ENCODE data around the gene CAMTA1. TPM values are rescaled to one million over a fixed set of nuclear protein-coding genes. Genes with fewer than 3 reads are reported as not detected.

Gene CAMTA1
- total RNA-seq, 2 experiments from 2014 or later, result 43.3 to 46.0 TPM

DNA sequence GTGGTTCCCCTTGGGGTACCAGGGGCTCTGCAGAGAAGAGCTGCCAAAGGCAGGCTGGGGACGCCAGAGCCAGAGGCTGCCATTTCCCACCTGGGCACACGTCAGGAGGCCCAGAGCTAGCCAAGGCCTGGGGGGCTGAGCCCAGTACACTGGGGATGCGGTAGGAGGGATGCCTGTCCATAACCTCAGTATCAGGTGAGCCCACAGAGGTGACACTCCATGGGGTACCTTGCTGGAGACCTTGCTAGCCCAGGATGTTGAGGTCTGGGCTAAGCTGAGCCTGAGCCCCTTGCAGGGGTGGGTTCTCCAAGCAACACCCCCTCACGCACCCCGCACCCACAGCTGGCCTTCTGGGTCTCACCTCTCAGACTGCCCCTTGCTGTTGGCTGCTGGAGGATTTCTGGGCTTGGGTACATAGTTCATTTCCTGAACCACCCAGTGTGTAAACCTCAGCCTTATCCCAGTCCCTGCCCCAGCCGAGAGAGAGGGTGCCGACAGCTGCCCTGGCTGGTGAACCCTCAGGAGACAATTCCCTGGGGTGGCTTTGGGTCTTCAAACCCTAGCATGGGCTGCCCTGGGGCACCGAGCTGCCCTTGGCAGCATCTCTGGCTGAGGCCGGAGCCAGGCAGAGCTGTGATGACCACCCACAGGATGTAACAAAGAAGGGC is 893.4 kb downstream of the CAMTA1 start:
- H3K36me3 Mint-ChIP-seq (ENCODE audit: low read depth), result no peaks in the 10 kb centered on the region
- ATAC-seq (no peak), DNase-seq (no peak)
- no peak overlapping the region for H3K27ac Mint-ChIP-seq
- no peaks in the 10 kb centered on the region for H3K4me1 Mint-ChIP-seq (ENCODE audit: low read depth)
- ChIA-PET CTCF (interaction anchor here (0.9 to 21.7 kb wide), 3 partner anchors 11 to 72 kb away, joined by 3 to 515 read pairs (median 56); no protein-coding TSS in a partner anchor), POLR2A (no interaction called here)
- H3K27me3 Mint-ChIP-seq (ENCODE audit: low read depth), result peaks cover 9% of the 10 kb centered on the region
- H3K9me3 Mint-ChIP-seq (ENCODE audit: insufficient read depth), result no peaks in the 10 kb centered on the region
- no peak overlapping the region for H3K4me3 Mint-ChIP-seq

DNA sequence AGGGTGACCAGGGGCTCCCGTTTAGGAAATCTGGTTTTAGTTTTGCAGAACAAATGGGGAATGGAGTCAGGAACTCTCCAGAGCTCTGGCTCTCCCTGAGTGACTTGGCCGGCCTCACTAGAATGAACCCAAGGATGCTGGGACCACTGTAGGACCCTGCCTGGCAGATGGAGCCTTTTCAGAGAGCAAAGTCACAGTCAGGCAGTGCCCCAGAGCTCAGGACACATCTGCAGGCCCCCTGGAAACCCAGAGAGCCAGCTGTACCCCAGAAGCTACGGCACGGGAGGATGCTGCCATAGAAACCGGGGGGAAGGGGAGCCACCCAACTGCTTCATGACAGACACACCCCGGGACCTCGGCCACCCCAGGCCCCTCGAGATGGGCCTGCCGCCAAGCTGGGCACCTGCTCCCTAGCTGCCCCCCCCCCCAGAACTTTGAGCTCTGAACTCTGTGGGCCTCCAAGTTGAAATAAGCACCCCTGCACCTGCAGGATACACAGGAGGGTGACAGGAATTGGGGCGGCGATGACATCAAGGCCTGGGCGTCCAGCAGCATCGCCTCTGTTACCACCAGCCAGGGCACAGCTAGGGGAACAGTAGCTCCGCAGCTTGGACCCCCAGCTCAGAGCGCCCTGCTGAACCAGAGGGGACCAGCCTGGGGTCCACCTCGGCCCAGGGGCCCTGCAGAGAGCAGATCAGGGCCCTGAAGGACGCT is 894.1 kb downstream of the CAMTA1 start:
- DNase-seq (no peak), ATAC-seq (no peak)
- no peak overlapping the region for H3K4me3 Mint-ChIP-seq
- H3K36me3 Mint-ChIP-seq (ENCODE audit: low read depth), result no peaks in the 10 kb centered on the region
- no peak overlapping the region for H3K27ac Mint-ChIP-seq
- H3K4me1 Mint-ChIP-seq (ENCODE audit: low read depth), result no peaks in the 10 kb centered on the region
- H3K27me3 Mint-ChIP-seq (ENCODE audit: low read depth), result peaks cover 9% of the 10 kb centered on the region
- H3K9me3 Mint-ChIP-seq (ENCODE audit: insufficient read depth), result no peaks in the 10 kb centered on the region
- POLR2A ChIA-PET, result no interaction called here
- CTCF ChIA-PET, result interaction anchor here (0.6 to 21.7 kb wide), 4 partner anchors 11 to 239 kb away, joined by 3 to 515 read pairs (median 30); no protein-coding TSS in a partner anchor

DNA sequence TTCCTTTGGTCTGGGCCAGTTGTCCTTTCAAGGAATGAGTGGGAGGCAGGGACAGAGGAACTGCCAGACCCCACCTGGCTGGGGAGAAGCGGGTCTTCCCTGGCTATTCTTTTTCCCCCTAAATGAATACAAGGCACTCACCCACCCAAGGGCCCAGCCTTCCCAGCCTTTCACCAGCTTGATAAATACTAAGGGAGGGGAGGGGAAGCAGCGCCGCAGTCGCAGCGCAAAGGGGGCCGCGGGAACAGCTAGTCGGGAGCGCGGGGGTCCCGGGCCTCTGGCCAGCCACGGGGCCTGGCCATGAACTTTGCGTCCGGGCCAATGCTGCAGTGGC is 894.6 kb downstream of the CAMTA1 start:
- no peaks in the 10 kb centered on the region for H3K36me3 Mint-ChIP-seq (ENCODE audit: low read depth)
- POLR2A ChIA-PET, result no interaction called here

DNA sequence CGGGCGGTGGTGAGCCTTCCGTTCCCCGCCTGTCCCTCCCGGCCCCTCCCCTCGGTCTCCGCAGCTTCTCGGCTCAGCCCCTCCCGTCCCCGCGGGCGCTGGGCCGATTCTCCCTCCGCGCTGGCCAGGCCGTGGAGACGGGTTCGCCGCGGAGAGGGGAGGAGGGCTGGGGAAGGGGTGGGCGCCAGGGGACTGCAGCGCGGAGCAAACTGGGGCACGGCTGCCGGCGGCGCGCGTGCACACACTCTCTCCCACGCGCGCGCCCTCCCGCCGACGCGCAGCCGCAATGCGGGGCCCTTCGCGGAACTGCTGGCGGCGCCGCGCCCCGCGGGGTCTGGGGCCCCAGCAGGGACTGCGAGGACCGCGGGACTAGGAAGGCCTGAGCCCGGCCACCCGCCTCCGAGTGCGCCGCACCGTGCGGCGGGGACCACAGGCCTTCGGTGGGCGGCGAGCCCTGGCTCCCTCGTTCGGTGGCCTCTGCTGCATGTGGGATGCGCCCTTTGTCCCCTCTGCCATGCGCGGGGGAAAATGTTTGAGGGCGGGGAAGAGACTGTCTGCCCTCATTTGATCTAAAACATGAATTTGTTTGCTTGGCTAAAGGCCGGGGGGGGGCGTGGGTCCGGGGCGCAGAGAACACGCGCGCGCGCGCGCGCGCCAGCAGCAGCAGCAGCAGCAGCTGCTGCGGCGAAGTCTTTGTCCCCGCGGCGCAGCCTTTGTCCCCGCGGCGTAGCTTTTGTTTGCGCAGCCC is 895.1 kb downstream of the CAMTA1 start:
- ChIA-PET POLR2A (no interaction called here), CTCF (interaction anchor here (6.8 to 21.7 kb wide), 2 partner anchors 12 to 70 kb away, joined by 56 to 515 read pairs; no protein-coding TSS in a partner anchor)
- Mint-ChIP-seq H3K4me3 (peak overlapping the region; percentile 63), H3K36me3 (ENCODE audit: low read depth) (no peaks in the 10 kb centered on the region), H3K27me3 (ENCODE audit: low read depth) (peaks cover 9% of the 10 kb centered on the region), H3K4me1 (ENCODE audit: low read depth) (no peaks in the 10 kb centered on the region), H3K9me3 (ENCODE audit: insufficient read depth) (no peaks in the 10 kb centered on the region), H3K27ac (no peak overlapping the region)
- DNase-seq (no peak), ATAC-seq (peak; percentile 58)

More for the DNA sequence above, 894.6 kb downstream of the CAMTA1 start:
- H3K4me3 Mint-ChIP-seq, result peak overlapping the region; percentile 40
- H3K27me3 Mint-ChIP-seq (ENCODE audit: low read depth), result peaks cover 9% of the 10 kb centered on the region
- DNase-seq (no peak), ATAC-seq (no peak)
- H3K4me1 Mint-ChIP-seq (ENCODE audit: low read depth), result no peaks in the 10 kb centered on the region
- no peaks in the 10 kb centered on the region for H3K9me3 Mint-ChIP-seq (ENCODE audit: insufficient read depth)
- no peak overlapping the region for H3K27ac Mint-ChIP-seq
- CTCF ChIA-PET, result interaction anchor here (0.6 to 21.7 kb wide), 3 partner anchors 12 to 239 kb away, joined by 3 to 515 read pairs (median 56); no protein-coding TSS in a partner anchor

DNA sequence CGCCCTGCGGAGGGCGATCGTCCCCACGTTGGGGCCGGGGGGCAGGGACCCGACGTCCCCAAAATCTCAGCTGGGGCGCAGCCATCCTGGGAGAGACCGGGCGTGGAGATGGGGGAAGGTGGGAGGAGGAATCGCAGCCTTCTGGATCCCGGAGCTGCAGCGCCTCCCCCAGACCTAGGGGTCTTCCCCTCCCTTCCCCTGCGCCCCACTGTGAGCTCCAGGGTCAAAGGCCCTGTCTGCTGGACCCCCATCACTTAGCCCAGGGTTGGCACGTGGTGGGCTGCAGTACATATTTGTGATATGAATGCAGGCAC is 895.7 kb downstream of the CAMTA1 start:
- no peaks in the 10 kb centered on the region for H3K36me3 Mint-ChIP-seq (ENCODE audit: low read depth)
- no peaks in the 10 kb centered on the region for H3K9me3 Mint-ChIP-seq (ENCODE audit: insufficient read depth)
- ChIA-PET POLR2A (no interaction called here), CTCF (interaction anchor here (2.4 to 21.7 kb wide), 3 partner anchors 13 to 72 kb away, joined by 11 to 515 read pairs (median 56); no protein-coding TSS in a partner anchor)
- no peak for ATAC-seq
- H3K27me3 Mint-ChIP-seq (ENCODE audit: low read depth), result peaks cover 9% of the 10 kb centered on the region
- peak overlapping the region; percentile 59 for H3K4me3 Mint-ChIP-seq
- no peaks in the 10 kb centered on the region for H3K4me1 Mint-ChIP-seq (ENCODE audit: low read depth)
- no peak for DNase-seq
- H3K27ac Mint-ChIP-seq, result no peak overlapping the region

DNA sequence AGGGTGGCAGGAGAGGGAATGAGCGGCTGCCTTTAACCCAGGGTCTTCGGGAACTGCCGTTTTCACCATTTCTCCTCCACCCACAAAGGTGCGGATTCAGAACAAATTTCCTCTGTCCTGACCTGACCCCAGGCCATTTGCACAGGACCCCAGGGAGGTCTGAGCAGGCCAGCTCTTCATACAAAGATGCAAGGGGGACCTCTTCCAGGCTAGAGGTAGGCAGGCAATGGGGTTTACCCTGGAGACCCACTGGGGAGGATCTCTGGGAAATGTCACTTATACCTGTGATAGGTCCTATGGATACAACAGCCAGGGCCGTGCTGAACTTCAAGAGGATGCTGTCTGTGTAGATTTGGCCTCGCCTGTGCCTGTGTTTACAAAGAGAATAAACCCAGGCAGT is 896.1 kb downstream of the CAMTA1 start:
- ATAC-seq (no peak), DNase-seq (no peak)
- Mint-ChIP-seq H3K9me3 (ENCODE audit: insufficient read depth) (no peaks in the 10 kb centered on the region), H3K36me3 (ENCODE audit: low read depth) (no peaks in the 10 kb centered on the region), H3K4me3 (no peak overlapping the region), H3K27me3 (ENCODE audit: low read depth) (peaks cover 9% of the 10 kb centered on the region), H3K27ac (no peak overlapping the region), H3K4me1 (ENCODE audit: low read depth) (no peaks in the 10 kb centered on the region)
- CTCF ChIA-PET, result interaction anchor here (0.8 to 6.8 kb wide), 3 partner anchors 13 to 76 kb away, joined by 3 to 56 read pairs (median 11); no protein-coding TSS in a partner anchor
- POLR2A ChIA-PET, result no interaction called here

DNA sequence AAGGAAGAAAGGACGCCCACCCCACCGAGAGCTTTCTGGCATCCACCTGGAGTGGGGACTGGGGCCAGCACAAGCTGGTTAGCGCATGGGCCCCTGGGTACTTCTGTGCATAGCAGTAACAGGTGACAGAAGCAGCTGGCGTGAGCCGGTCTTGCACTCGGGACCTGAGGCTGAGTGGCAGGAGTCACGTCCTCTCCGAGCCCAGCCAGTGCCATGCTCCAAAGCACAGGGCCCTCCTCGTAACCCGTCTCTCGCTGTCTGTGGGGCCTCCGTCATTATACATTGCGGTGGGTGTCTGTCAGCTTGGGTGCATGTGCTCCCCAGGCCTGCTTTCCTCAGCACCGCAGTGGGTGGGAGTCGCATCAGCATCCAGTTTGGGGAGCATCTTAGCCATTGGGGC is 898.3 kb downstream of the CAMTA1 start:
- H3K4me3 Mint-ChIP-seq, result no peak overlapping the region
- peaks cover 9% of the 10 kb centered on the region for H3K27me3 Mint-ChIP-seq (ENCODE audit: low read depth)
- no peaks in the 10 kb centered on the region for H3K4me1 Mint-ChIP-seq (ENCODE audit: low read depth)
- H3K27ac Mint-ChIP-seq, result no peak overlapping the region
- H3K36me3 Mint-ChIP-seq (ENCODE audit: low read depth), result no peaks in the 10 kb centered on the region
- H3K9me3 Mint-ChIP-seq (ENCODE audit: insufficient read depth), result no peaks in the 10 kb centered on the region
- DNase-seq (no peak), ATAC-seq (no peak)
- CTCF ChIA-PET, result interaction anchor here (1.8 kb wide), 1 partner anchor 15 kb away, joined by 11 read pairs; no protein-coding TSS in a partner anchor
- POLR2A ChIA-PET, result no interaction called here

DNA sequence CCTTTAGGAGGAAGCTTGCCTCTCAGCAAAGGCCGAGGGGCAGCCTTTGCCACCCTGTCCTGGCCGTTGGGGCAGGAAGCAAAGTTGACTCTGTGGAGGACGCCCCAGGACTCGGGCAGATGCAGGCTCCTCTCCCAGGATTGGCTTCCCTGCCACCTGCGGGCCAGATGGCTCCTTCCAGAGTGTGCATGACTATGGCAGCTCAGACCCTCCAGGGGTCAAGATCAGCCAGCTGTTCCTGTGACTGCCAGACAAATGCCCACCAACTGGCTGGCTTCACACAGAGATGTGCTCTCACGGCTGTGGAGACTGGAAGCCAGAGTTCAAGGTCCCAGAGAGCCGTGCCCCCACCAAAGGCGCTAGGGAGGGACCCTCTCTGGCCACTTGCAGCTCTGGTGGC is 898.9 kb downstream of the CAMTA1 start:
- CTCF ChIA-PET, result interaction anchor here (1.8 kb wide), 1 partner anchor 16 kb away, joined by 11 read pairs; no protein-coding TSS in a partner anchor
- Mint-ChIP-seq H3K27me3 (ENCODE audit: low read depth) (peaks cover 9% of the 10 kb centered on the region), H3K27ac (no peak overlapping the region), H3K4me3 (no peak overlapping the region), H3K9me3 (ENCODE audit: insufficient read depth) (no peaks in the 10 kb centered on the region), H3K4me1 (ENCODE audit: low read depth) (no peaks in the 10 kb centered on the region), H3K36me3 (ENCODE audit: low read depth) (no peaks in the 10 kb centered on the region)
- POLR2A ChIA-PET, result interaction anchor here (0.8 kb wide), 1 partner anchor 77 kb away, joined by 3 read pairs; no protein-coding TSS in a partner anchor
- no peak for ATAC-seq
- no peak for DNase-seq

DNA sequence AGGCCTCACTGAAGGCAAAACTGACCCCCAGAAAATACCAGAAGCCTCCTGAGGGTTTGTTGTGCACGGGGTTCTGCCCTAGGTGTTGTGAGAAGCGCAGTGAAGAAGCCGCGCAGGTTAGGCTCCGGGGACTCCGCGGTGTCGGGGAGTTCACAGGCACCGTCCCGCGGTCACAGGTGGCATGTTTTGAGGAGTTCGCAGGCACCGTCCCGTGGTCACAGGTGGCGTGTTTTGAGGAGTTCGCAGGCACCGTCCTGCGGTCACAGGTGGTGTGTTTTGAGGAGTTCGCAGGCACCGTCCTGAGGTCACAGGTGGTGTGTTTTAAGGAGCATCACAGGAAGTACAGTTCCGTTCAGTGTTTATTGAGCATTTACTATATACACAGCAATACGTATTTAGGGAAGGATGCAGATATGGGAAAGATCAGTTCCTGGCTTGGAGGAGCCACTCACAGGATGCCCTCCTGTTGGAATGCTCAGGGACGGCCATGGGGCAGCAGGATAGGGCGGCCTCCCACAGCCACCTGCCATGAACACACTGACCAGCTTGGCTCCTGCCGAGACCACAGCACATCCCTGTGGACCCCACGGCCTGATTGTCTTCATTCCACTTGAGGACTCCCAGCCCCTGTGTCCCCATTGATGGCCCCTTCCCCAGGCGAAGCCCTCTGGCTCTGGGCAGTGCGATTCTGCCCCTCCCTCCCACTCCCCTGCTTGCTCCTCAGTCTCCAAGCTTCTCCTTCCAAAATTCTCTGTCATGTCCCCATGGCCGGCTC is 899.8 kb downstream of the CAMTA1 start:
- ATAC-seq (no peak), DNase-seq (no peak)
- ChIA-PET CTCF (no interaction called here), POLR2A (no interaction called here)
- Mint-ChIP-seq H3K4me3 (no peak overlapping the region), H3K9me3 (ENCODE audit: insufficient read depth) (no peaks in the 10 kb centered on the region), H3K27me3 (ENCODE audit: low read depth) (peaks cover 9% of the 10 kb centered on the region), H3K4me1 (ENCODE audit: low read depth) (no peaks in the 10 kb centered on the region), H3K27ac (no peak overlapping the region), H3K36me3 (ENCODE audit: low read depth) (no peaks in the 10 kb centered on the region)

DNA sequence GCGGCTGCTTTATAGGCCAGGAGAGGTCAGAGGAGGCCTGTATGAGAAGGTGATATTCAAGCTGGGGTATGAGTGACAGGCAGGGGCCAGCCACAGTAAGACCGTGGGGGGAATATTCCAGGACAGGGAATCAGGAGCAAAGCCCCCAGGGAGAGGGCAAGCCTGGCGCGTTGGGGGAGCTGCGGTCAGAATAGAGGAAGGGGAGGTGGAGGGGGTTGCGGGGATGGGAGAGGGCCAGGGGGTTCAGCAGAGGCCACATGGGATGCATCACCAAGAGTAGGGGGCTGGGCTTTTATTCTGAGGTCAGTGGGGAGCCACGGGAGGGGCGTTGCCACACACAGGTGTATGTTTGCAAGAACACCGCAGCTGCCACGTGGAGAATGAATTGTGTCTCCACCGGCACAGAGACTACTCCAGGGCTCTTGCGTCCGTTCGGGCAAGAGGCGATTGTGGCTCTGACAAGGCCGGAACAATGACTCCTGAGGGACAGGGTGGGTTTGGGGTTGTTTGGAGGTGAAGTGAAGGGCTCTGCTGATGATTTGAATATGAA is 901.1 kb downstream of the CAMTA1 start:
- no peaks in the 10 kb centered on the region for H3K4me1 Mint-ChIP-seq (ENCODE audit: low read depth)
- ChIA-PET POLR2A (no interaction called here), CTCF (no interaction called here)
- ATAC-seq, result no peak
- no peak overlapping the region for H3K4me3 Mint-ChIP-seq
- no peaks in the 10 kb centered on the region for H3K9me3 Mint-ChIP-seq (ENCODE audit: insufficient read depth)
- H3K27me3 Mint-ChIP-seq (ENCODE audit: low read depth), result peaks cover 6% of the 10 kb centered on the region
- H3K36me3 Mint-ChIP-seq (ENCODE audit: low read depth), result no peaks in the 10 kb centered on the region
- DNase-seq, result no peak
- no peak overlapping the region for H3K27ac Mint-ChIP-seq

DNA sequence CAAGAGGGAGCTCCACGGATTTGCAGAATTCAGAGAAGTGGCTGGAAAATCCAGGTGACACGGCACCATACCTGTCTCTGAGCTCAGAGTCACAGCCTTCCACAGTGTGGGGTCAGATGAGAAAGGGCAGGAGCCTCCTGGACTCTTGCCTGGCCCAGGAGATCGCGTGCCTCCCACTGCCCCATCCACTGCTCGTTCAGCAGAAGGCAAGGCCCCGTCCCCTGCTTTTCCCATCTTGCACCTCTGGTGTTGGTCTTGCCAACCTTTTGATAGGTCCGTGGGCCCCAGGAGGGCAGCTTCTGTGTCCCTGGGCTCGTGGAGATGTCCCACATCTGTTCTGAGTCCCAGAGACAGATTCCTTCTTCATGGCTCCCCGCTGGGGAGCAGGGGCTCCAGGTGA is 902.2 kb downstream of the CAMTA1 start:
- Mint-ChIP-seq H3K4me1 (ENCODE audit: low read depth) (no peaks in the 10 kb centered on the region), H3K36me3 (ENCODE audit: low read depth) (no peaks in the 10 kb centered on the region), H3K9me3 (ENCODE audit: insufficient read depth) (no peaks in the 10 kb centered on the region), H3K27me3 (ENCODE audit: low read depth) (peaks cover 3% of the 10 kb centered on the region), H3K27ac (no peak overlapping the region), H3K4me3 (no peak overlapping the region)
- POLR2A ChIA-PET, result interaction anchor here (0.5 to 0.6 kb wide), 2 partner anchors 15 to 277 kb away, joined by 3 read pairs; no protein-coding TSS in a partner anchor
- ATAC-seq (no peak), DNase-seq (no peak)
- CTCF ChIA-PET, result interaction anchor here (1.0 kb wide), 1 partner anchor 58 kb away, joined by 3 read pairs; no protein-coding TSS in a partner anchor
